GM18520 (cell line): ENCODE results near the gene IL4R.

Source experiments
- ATAC-seq: cut with Tn5 transposase; IDR thresholded peaks from one replicate; pipeline ENCODE4 v1.9.1; 2021; ENCODE audit not compliant: unreplicated experiment

The IL4R gene

GRCh38 chr16:27353853-27354252 lies 40.1 kb downstream of the IL4R start:
- no peak for ATAC-seq

- no peak for ATAC-seq
Observed at GRCh38 chr16:27355610-27356009, 41.8 kb downstream of the IL4R start.

- no peak for ATAC-seq
Observed at GRCh38 chr16:27356794-27357193, 43.0 kb downstream of the IL4R start.

GRCh38 chr16:27359051-27359450 lies 45.3 kb downstream of the IL4R start:
- ATAC-seq = no peak

GRCh38 chr16:27359615-27360014 lies 45.8 kb downstream of the IL4R start:
- no peak for ATAC-seq

GRCh38 chr16:27361987-27362386 lies 48.2 kb downstream of the IL4R start:
- ATAC-seq = no peak

- ATAC-seq = no peak
Observed at GRCh38 chr16:27362570-27363245, 48.9 kb downstream of the IL4R start.

- no peak for ATAC-seq
Observed at GRCh38 chr16:27363246-27363632, 49.5 kb downstream of the IL4R start.

- ATAC-seq = no peak
Observed at GRCh38 chr16:27363797-27364196, 50.0 kb downstream of the IL4R start.

GRCh38 chr16:27364493-27365141 lies 50.8 kb downstream of the IL4R start:
- no peak for ATAC-seq

GRCh38 chr16:27365142-27366089 lies 51.6 kb downstream of the IL4R start:
- ATAC-seq = no peak

GRCh38 chr16:27366687-27367460 lies 53.1 kb downstream of the IL4R start:
- peak; percentile 3 for ATAC-seq

- peak; percentile 71 for ATAC-seq
Observed at GRCh38 chr16:27367461-27368357, 53.9 kb downstream of the IL4R start.

GRCh38 chr16:27368358-27368722 lies 54.6 kb downstream of the IL4R start:
- ATAC-seq = no peak

- ATAC-seq = no peak
Observed at GRCh38 chr16:27369806-27370205, 56.0 kb downstream of the IL4R start.

GRCh38 chr16:27370318-27370717 lies 56.5 kb downstream of the IL4R start:
- no peak for ATAC-seq

- no peak for ATAC-seq
Observed at GRCh38 chr16:27373312-27373711, 59.5 kb downstream of the IL4R start.

- no peak for ATAC-seq
Observed at GRCh38 chr16:27374221-27374803, 60.5 kb downstream of the IL4R start.

GRCh38 chr16:27374804-27375425 lies 61.1 kb downstream of the IL4R start:
- ATAC-seq = no peak
